Measurements from ENCODE around the gene PPP1R15B. TPM values are rescaled to one million over a fixed set of nuclear protein-coding genes. Genes with fewer than 3 reads are reported as not detected.

PPP1R15B gene
- total and polyA plus RNA-seq, 4 donors = 14.6 to 57.0 (median 36.8) TPM

GRCh38 chr1:204384636-204385352, 26.8 kb downstream of the PPP1R15B start:
- no peaks in the 10 kb centered on the region for H3K4me1 ChIP-seq (ENCODE audit: control insufficient read depth in 5 of 5, insufficient read depth in 5 of 5, low read length in 5 of 5)
- no peak overlapping the region for H3K9ac ChIP-seq (ENCODE audit: insufficient read depth in 1 of 2, low read length in 2 of 2)
- H3K4me3 ChIP-seq = no peak overlapping the region
- H3K9me3 ChIP-seq (ENCODE audit: control insufficient read depth in 4 of 4, insufficient read depth in 3 of 4, low read length in 3 of 4) = no peaks in the 10 kb centered on the region
- no peak overlapping the region for H3K27ac ChIP-seq (ENCODE audit: low read depth in 1 of 2, low read length in 1 of 2)
- 70 to 75% methylated on average over 7 of the region's 7 CpGs for WGBS, 2 donors
- ATAC-seq (ENCODE audit: insufficient read depth, low FRiP score) = no peak
- no peak for TF ChIP-seq CTCF (IDR thresholded peaks at IDR 0.05; ENCODE audit: control extremely low read depth, extremely low read depth)
- DNase-seq = no peak
- peaks cover 0 to 2% (median 0%) of the 10 kb centered on the region in 3 donors for H3K27me3 ChIP-seq (ENCODE audit: control insufficient read depth in 3 of 3, insufficient read depth in 3 of 3, low read length in 2 of 3)
- H3K36me3 ChIP-seq (ENCODE audit: control insufficient read depth in 4 of 4, insufficient read depth in 4 of 4, low read length in 4 of 4) = no peaks in the 10 kb centered on the region

GRCh38 chr1:204383163-204383904, 28.3 kb downstream of the PPP1R15B start:
- Histone ChIP-seq H3K9me3 (ENCODE audit: control insufficient read depth in 4 of 4, insufficient read depth in 3 of 4, low read length in 3 of 4) (no peaks in the 10 kb centered on the region), H3K36me3 (ENCODE audit: control insufficient read depth in 4 of 4, insufficient read depth in 4 of 4, low read length in 4 of 4) (no peaks in the 10 kb centered on the region), H3K9ac (ENCODE audit: insufficient read depth in 1 of 2, low read length in 2 of 2) (no peak overlapping the region), H3K4me1 (ENCODE audit: control insufficient read depth in 5 of 5, insufficient read depth in 5 of 5, low read length in 5 of 5) (peaks cover 0 to 2% (median 0%) of the 10 kb centered on the region in 5 donors), H3K27ac (ENCODE audit: low read depth in 1 of 2, low read length in 1 of 2) (no peak overlapping the region), H3K4me3 (no peak overlapping the region), H3K27me3 (ENCODE audit: control insufficient read depth in 3 of 3, insufficient read depth in 3 of 3, low read length in 2 of 3) (peaks cover 0 to 11% (median 10%) of the 10 kb centered on the region in 3 donors)
- no peak for TF ChIP-seq CTCF (IDR thresholded peaks at IDR 0.05; ENCODE audit: control extremely low read depth, extremely low read depth)
- WGBS, 2 donors = 79 to 83% methylated on average over 5 of the region's 5 CpGs
- ATAC-seq (ENCODE audit: insufficient read depth, low FRiP score) = no peak
- DNase-seq = no peak

GRCh38 chr1:204382714-204383083, 28.9 kb downstream of the PPP1R15B start:
- Histone ChIP-seq H3K4me3 (no peak overlapping the region), H3K27me3 (ENCODE audit: control insufficient read depth in 3 of 3, insufficient read depth in 3 of 3, low read length in 2 of 3) (peaks cover 0 to 17% (median 16%) of the 10 kb centered on the region in 3 donors), H3K9ac (ENCODE audit: insufficient read depth in 1 of 2, low read length in 2 of 2) (no peak overlapping the region), H3K4me1 (ENCODE audit: control insufficient read depth in 5 of 5, insufficient read depth in 5 of 5, low read length in 5 of 5) (peaks cover 0 to 9% (median 0%) of the 10 kb centered on the region in 5 donors), H3K9me3 (ENCODE audit: control insufficient read depth in 4 of 4, insufficient read depth in 3 of 4, low read length in 3 of 4) (no peaks in the 10 kb centered on the region), H3K27ac (ENCODE audit: low read depth in 1 of 2, low read length in 1 of 2) (no peak overlapping the region), H3K36me3 (ENCODE audit: control insufficient read depth in 4 of 4, insufficient read depth in 4 of 4, low read length in 4 of 4) (no peaks in the 10 kb centered on the region)
- DNase-seq = no peak
- ATAC-seq (ENCODE audit: insufficient read depth, low FRiP score) = no peak
- WGBS, 2 donors = 42 to 83% methylated on average over 2 of the region's 2 CpGs
- TF ChIP-seq CTCF (IDR thresholded peaks at IDR 0.05; ENCODE audit: control extremely low read depth, extremely low read depth) = no peak
